WTC11 (cell line): Measurements from ENCODE around the gene THSD4. TPM values are rescaled to one million over a fixed set of nuclear protein-coding genes. Genes with fewer than 3 reads are reported as not detected.

ENCODE experiments used
- ATAC-seq: fragments of 200-7000 bp; cut with Tn5 transposase; 2 replicates; pipeline ENCODE4 v1.10.0; 2021; ENCODE audit warnings: mild to moderate bottlenecking, moderate library complexity
- CTCF ChIA-PET: fragments of 300-600 bp; sonication (Branson Sonifier 250); formaldehyde crosslinking; loops from one replicate; lab custom pipeline; 2021; ENCODE audit warnings: antibody characterized with exemption; lab: Charles Lee
- POLR2A ChIA-PET: fragments of 350-600 bp; sonication (Branson Sonifier 250); formaldehyde crosslinking; loops from one replicate; lab custom pipeline; 2021; ENCODE audit warnings: antibody characterized with exemption; lab: Charles Lee
- DNase-seq: peaks from one replicate; pipeline ENCODE4 v3.0.0; 2021; ENCODE audit warnings: low spot score
- H3K27ac Mint-ChIP-seq: 2 replicates; pipeline ENCODE4 v1.8.0; 2021; ENCODE audit warnings: mixed read lengths
- H3K27me3 Mint-ChIP-seq: 2 replicates; pipeline ENCODE4 v1.8.0; 2021; ENCODE audit warnings: low read depth, mild to moderate bottlenecking, moderate library complexity, mixed read lengths
- H3K36me3 Mint-ChIP-seq: 2 replicates; pipeline ENCODE4 v1.8.0; 2021; ENCODE audit warnings: mixed read lengths
- H3K4me1 Mint-ChIP-seq: 2 replicates; pipeline ENCODE4 v1.8.0; 2022; ENCODE audit warnings: mixed read lengths
- H3K4me3 Mint-ChIP-seq: 2 replicates; pipeline ENCODE4 v1.8.0; 2021; ENCODE audit warnings: mild to moderate bottlenecking, moderate library complexity, mixed read lengths
- H3K9me3 Mint-ChIP-seq: 2 replicates; pipeline ENCODE4 v1.8.0; 2021; ENCODE audit warnings: mixed read lengths
- ATF1 ChIP-seq: sonication (generic); formaldehyde crosslinking; IDR thresholded peaks from 2 replicates; pipeline ENCODE4 v1.8.1; 2023; ENCODE audit warnings: mild to moderate bottlenecking, moderate library complexity, missing genetic modification reagents
- ETV6 ChIP-seq: sonication (generic); formaldehyde crosslinking; IDR thresholded peaks from 2 replicates; pipeline ENCODE4 v1.8.1; 2022; ENCODE audit warnings: mild to moderate bottlenecking, missing genetic modification reagents
- NR1H2 ChIP-seq: sonication (generic); formaldehyde crosslinking; IDR thresholded peaks from 2 replicates; pipeline ENCODE4 v1.9.0; 2021; ENCODE audit warnings: mild to moderate bottlenecking, moderate library complexity, missing genetic modification reagents
- TEAD4 ChIP-seq: sonication (generic); formaldehyde crosslinking; IDR thresholded peaks from 2 replicates; pipeline ENCODE4 v1.8.0; 2022; ENCODE audit warnings: mild to moderate bottlenecking, missing genetic modification reagents
- ZBTB21 ChIP-seq: sonication (generic); formaldehyde crosslinking; IDR thresholded peaks from 2 replicates; pipeline ENCODE4 v1.8.1; 2023; ENCODE audit warnings: mild to moderate bottlenecking, missing genetic modification reagents, borderline replicate concordance
- ZNF219 ChIP-seq: sonication (generic); formaldehyde crosslinking; IDR thresholded peaks from 2 replicates; pipeline ENCODE4 v1.8.0; 2023; ENCODE audit warnings: missing genetic modification reagents, mild to moderate bottlenecking, borderline replicate concordance
- total RNA-seq: library from RNA; stranded (reverse); gene quantifications from 3 replicates; pipeline ENCODE4 v1.2.3, GENCODE V29; 2021
- TF ChIP-seq, protein P1 (sequence below): sonication (generic); formaldehyde crosslinking; IDR thresholded peaks from 2 replicates; pipeline ENCODE4 v1.8.1; 2023; ENCODE audit warnings: mild to moderate bottlenecking, missing genetic modification reagents, borderline replicate concordance
- TF ChIP-seq, protein P2 (sequence below): fragments of 200-600 bp; IDR thresholded peaks from 2 replicates; pipeline ENCODE4 v1.8.0; 2022; ENCODE audit warnings: antibody characterized with exemption
- TF ChIP-seq, protein P3 (sequence below): sonication (generic); formaldehyde crosslinking; IDR thresholded peaks from 2 replicates; pipeline ENCODE4 v1.8.0; 2022; ENCODE audit warnings: mild to moderate bottlenecking, missing genetic modification reagents
- TF ChIP-seq, protein P4 (sequence below): sonication (generic); formaldehyde crosslinking; IDR thresholded peaks from 2 replicates; pipeline ENCODE4 v1.8.1; 2023; ENCODE audit warnings: mild to moderate bottlenecking, missing genetic modification reagents, moderate library complexity
- TF ChIP-seq, protein P5 (sequence below): fragments of 250-450 bp; sonication (Bioruptor Pico); IDR thresholded peaks from 2 replicates; pipeline ENCODE4 v1.9.0; 2021; ENCODE audit warnings: mild to moderate bottlenecking, borderline replicate concordance
- TF ChIP-seq, protein P6 (sequence below): fragments of 250-450 bp; sonication (Bioruptor Pico); IDR thresholded peaks from 2 replicates; pipeline ENCODE4 v1.8.0; 2021; ENCODE audit warnings: mild to moderate bottlenecking
- TF ChIP-seq, protein P7 (sequence below): sonication (generic); formaldehyde crosslinking; IDR thresholded peaks from 2 replicates; pipeline ENCODE4 v1.8.0; 2022; ENCODE audit warnings: mild to moderate bottlenecking, missing genetic modification reagents
- TF ChIP-seq, protein P8 (sequence below): fragments of 250-450 bp; sonication (Bioruptor Pico); IDR thresholded peaks from 2 replicates; pipeline ENCODE4 v1.9.0; 2021; ENCODE audit warnings: mild to moderate bottlenecking
- TF ChIP-seq, protein P9 (sequence below): sonication (generic); formaldehyde crosslinking; IDR thresholded peaks from 2 replicates; pipeline ENCODE4 v1.8.1; 2022; ENCODE audit warnings: missing genetic modification reagents, borderline replicate concordance
- TF ChIP-seq, protein P10 (sequence below): sonication (generic); formaldehyde crosslinking; IDR thresholded peaks from 2 replicates; pipeline ENCODE4 v1.8.1; 2022; ENCODE audit warnings: mild to moderate bottlenecking, moderate library complexity, missing genetic modification reagents

The THSD4 gene
- total RNA-seq, 1 experiment from 2014 or later, result 7.8 TPM

DNA sequence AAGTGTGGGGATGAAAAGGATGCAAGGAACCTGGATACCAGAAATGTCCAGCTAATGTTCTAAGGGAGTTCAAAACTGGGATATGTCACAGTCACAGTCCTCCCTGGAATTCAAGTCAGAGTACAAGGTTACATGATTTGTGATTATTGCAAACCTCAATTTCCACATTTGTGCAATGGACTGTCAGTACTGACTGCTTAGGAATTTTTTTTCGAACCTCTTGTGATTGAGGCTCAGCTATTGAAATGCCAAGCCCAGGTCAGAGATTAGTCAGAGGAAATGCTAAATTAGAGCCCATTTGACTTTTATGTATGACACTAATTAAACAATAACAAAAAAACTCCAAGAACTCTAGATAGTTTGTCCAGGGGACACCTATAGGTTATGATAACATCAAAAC lies 210.2 kb downstream of the THSD4 start:
- Mint-ChIP-seq H3K27ac (no peak overlapping the region), H3K4me3 (no peak overlapping the region), H3K36me3 (no peaks in the 10 kb centered on the region), H3K4me1 (peaks cover 5% of the 10 kb centered on the region), H3K27me3 (no peaks in the 10 kb centered on the region), H3K9me3 (no peaks in the 10 kb centered on the region)
- TF ChIP-seq, protein P1, sequence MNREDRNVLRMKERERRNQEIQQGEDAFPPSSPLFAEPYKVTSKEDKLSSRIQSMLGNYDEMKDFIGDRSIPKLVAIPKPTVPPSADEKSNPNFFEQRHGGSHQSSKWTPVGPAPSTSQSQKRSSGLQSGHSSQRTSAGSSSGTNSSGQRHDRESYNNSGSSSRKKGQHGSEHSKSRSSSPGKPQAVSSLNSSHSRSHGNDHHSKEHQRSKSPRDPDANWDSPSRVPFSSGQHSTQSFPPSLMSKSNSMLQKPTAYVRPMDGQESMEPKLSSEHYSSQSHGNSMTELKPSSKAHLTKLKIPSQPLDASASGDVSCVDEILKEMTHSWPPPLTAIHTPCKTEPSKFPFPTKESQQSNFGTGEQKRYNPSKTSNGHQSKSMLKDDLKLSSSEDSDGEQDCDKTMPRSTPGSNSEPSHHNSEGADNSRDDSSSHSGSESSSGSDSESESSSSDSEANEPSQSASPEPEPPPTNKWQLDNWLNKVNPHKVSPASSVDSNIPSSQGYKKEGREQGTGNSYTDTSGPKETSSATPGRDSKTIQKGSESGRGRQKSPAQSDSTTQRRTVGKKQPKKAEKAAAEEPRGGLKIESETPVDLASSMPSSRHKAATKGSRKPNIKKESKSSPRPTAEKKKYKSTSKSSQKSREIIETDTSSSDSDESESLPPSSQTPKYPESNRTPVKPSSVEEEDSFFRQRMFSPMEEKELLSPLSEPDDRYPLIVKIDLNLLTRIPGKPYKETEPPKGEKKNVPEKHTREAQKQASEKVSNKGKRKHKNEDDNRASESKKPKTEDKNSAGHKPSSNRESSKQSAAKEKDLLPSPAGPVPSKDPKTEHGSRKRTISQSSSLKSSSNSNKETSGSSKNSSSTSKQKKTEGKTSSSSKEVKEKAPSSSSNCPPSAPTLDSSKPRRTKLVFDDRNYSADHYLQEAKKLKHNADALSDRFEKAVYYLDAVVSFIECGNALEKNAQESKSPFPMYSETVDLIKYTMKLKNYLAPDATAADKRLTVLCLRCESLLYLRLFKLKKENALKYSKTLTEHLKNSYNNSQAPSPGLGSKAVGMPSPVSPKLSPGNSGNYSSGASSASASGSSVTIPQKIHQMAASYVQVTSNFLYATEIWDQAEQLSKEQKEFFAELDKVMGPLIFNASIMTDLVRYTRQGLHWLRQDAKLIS (CRISPR knock-in tag), result no peak
- TF ChIP-seq, protein P2, sequence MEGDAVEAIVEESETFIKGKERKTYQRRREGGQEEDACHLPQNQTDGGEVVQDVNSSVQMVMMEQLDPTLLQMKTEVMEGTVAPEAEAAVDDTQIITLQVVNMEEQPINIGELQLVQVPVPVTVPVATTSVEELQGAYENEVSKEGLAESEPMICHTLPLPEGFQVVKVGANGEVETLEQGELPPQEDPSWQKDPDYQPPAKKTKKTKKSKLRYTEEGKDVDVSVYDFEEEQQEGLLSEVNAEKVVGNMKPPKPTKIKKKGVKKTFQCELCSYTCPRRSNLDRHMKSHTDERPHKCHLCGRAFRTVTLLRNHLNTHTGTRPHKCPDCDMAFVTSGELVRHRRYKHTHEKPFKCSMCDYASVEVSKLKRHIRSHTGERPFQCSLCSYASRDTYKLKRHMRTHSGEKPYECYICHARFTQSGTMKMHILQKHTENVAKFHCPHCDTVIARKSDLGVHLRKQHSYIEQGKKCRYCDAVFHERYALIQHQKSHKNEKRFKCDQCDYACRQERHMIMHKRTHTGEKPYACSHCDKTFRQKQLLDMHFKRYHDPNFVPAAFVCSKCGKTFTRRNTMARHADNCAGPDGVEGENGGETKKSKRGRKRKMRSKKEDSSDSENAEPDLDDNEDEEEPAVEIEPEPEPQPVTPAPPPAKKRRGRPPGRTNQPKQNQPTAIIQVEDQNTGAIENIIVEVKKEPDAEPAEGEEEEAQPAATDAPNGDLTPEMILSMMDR, result no peak
- no peak for TF ChIP-seq ZBTB21 (CRISPR knock-in tag)
- TF ChIP-seq, protein P3, sequence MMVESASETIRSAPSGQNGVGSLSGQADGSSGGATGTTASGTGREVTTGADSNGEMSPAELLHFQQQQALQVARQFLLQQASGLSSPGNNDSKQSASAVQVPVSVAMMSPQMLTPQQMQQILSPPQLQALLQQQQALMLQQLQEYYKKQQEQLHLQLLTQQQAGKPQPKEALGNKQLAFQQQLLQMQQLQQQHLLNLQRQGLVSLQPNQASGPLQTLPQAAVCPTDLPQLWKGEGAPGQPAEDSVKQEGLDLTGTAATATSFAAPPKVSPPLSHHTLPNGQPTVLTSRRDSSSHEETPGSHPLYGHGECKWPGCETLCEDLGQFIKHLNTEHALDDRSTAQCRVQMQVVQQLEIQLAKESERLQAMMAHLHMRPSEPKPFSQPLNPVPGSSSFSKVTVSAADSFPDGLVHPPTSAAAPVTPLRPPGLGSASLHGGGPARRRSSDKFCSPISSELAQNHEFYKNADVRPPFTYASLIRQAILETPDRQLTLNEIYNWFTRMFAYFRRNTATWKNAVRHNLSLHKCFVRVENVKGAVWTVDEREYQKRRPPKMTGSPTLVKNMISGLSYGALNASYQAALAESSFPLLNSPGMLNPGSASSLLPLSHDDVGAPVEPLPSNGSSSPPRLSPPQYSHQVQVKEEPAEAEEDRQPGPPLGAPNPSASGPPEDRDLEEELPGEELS (CRISPR knock-in tag), result no peak
- no peak for TF ChIP-seq NR1H2 (CRISPR knock-in tag)
- TF ChIP-seq, protein P4, sequence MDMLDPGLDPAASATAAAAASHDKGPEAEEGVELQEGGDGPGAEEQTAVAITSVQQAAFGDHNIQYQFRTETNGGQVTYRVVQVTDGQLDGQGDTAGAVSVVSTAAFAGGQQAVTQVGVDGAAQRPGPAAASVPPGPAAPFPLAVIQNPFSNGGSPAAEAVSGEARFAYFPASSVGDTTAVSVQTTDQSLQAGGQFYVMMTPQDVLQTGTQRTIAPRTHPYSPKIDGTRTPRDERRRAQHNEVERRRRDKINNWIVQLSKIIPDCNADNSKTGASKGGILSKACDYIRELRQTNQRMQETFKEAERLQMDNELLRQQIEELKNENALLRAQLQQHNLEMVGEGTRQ (CRISPR knock-in tag), result no peak
- no peak for TF ChIP-seq TEAD4 (CRISPR knock-in tag)
- TF ChIP-seq ZNF219 (CRISPR knock-in tag), result no peak
- TF ChIP-seq, protein P5, sequence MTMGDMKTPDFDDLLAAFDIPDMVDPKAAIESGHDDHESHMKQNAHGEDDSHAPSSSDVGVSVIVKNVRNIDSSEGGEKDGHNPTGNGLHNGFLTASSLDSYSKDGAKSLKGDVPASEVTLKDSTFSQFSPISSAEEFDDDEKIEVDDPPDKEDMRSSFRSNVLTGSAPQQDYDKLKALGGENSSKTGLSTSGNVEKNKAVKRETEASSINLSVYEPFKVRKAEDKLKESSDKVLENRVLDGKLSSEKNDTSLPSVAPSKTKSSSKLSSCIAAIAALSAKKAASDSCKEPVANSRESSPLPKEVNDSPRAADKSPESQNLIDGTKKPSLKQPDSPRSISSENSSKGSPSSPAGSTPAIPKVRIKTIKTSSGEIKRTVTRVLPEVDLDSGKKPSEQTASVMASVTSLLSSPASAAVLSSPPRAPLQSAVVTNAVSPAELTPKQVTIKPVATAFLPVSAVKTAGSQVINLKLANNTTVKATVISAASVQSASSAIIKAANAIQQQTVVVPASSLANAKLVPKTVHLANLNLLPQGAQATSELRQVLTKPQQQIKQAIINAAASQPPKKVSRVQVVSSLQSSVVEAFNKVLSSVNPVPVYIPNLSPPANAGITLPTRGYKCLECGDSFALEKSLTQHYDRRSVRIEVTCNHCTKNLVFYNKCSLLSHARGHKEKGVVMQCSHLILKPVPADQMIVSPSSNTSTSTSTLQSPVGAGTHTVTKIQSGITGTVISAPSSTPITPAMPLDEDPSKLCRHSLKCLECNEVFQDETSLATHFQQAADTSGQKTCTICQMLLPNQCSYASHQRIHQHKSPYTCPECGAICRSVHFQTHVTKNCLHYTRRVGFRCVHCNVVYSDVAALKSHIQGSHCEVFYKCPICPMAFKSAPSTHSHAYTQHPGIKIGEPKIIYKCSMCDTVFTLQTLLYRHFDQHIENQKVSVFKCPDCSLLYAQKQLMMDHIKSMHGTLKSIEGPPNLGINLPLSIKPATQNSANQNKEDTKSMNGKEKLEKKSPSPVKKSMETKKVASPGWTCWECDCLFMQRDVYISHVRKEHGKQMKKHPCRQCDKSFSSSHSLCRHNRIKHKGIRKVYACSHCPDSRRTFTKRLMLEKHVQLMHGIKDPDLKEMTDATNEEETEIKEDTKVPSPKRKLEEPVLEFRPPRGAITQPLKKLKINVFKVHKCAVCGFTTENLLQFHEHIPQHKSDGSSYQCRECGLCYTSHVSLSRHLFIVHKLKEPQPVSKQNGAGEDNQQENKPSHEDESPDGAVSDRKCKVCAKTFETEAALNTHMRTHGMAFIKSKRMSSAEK (CRISPR knock-in tag), result no peak
- TF ChIP-seq, protein P6, sequence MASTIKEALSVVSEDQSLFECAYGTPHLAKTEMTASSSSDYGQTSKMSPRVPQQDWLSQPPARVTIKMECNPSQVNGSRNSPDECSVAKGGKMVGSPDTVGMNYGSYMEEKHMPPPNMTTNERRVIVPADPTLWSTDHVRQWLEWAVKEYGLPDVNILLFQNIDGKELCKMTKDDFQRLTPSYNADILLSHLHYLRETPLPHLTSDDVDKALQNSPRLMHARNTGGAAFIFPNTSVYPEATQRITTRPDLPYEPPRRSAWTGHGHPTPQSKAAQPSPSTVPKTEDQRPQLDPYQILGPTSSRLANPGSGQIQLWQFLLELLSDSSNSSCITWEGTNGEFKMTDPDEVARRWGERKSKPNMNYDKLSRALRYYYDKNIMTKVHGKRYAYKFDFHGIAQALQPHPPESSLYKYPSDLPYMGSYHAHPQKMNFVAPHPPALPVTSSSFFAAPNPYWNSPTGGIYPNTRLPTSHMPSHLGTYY (CRISPR knock-in tag), result no peak
- no peak for TF ChIP-seq ATF1
- TF ChIP-seq, protein P7, sequence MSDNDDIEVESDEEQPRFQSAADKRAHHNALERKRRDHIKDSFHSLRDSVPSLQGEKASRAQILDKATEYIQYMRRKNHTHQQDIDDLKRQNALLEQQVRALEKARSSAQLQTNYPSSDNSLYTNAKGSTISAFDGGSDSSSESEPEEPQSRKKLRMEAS, result no peak
- TF ChIP-seq ETV6 (CRISPR knock-in tag), result no peak
- TF ChIP-seq, protein P8, sequence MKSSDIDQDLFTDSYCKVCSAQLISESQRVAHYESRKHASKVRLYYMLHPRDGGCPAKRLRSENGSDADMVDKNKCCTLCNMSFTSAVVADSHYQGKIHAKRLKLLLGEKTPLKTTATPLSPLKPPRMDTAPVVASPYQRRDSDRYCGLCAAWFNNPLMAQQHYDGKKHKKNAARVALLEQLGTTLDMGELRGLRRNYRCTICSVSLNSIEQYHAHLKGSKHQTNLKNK (CRISPR knock-in tag), result no peak
- TF ChIP-seq, protein P9, sequence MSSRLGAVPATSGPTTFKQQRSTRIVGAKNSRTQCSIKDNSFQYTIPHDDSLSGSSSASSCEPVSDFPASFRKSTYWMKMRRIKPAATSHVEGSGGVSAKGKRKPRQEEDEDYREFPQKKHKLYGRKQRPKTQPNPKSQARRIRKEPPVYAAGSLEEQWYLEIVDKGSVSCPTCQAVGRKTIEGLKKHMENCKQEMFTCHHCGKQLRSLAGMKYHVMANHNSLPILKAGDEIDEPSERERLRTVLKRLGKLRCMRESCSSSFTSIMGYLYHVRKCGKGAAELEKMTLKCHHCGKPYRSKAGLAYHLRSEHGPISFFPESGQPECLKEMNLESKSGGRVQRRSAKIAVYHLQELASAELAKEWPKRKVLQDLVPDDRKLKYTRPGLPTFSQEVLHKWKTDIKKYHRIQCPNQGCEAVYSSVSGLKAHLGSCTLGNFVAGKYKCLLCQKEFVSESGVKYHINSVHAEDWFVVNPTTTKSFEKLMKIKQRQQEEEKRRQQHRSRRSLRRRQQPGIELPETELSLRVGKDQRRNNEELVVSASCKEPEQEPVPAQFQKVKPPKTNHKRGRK (CRISPR knock-in tag), result no peak
- TF ChIP-seq, protein P10, sequence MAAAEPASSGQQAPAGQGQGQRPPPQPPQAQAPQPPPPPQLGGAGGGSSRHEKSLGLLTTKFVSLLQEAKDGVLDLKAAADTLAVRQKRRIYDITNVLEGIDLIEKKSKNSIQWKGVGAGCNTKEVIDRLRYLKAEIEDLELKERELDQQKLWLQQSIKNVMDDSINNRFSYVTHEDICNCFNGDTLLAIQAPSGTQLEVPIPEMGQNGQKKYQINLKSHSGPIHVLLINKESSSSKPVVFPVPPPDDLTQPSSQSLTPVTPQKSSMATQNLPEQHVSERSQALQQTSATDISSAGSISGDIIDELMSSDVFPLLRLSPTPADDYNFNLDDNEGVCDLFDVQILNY (CRISPR knock-in tag), result no peak
- ATAC-seq (no peak), DNase-seq (no peak)
- ChIA-PET CTCF (no interaction called here), POLR2A (no interaction called here)
